PC-3 (cell line): ENCODE results near the gene NPB. TPM values are rescaled to one million over a fixed set of nuclear protein-coding genes. Genes with fewer than 3 reads are reported as not detected.

ENCODE experiments used
- ATAC-seq: fragments of 200-7000 bp; cut with Tn5 transposase; 2 replicates; pipeline ENCODE4 v1.9.1; 2020; ENCODE audit warnings: mild to moderate bottlenecking, moderate library complexity
- BruUV-seq: library from RNA; stranded (reverse); fragments of 400-500 nt; replicated peaks from 2 replicates; lab custom pipeline; 2021; lab: Mats Ljungman, UMichigan
- CTCF ChIA-PET: fragments of 300-600 bp; sonication (Branson Sonifier 250); formaldehyde crosslinking; loops from one replicate; lab custom pipeline; 2022; ENCODE audit warnings: antibody characterized with exemption; lab: Charles Lee
- POLR2A ChIA-PET: fragments of 300-600 bp; sonication (Branson Sonifier 250); formaldehyde crosslinking; loops from one replicate; lab custom pipeline; 2022; ENCODE audit warnings: antibody characterized with exemption; ENCODE audit not compliant: unreplicated experiment; lab: Charles Lee
- DNase-seq: peaks from one replicate; pipeline ENCODE4 v3.0.0-alpha.2; 2015
- H2AFZ ChIP-seq: fragments of 300-600 bp; sonication (generic); 2 replicates; pipeline ENCODE4 v1.6.0; 2016; ENCODE audit warnings: antibody characterized with exemption, low read length
- H3F3A ChIP-seq: fragments of 300-600 bp; sonication (generic); one replicate; pipeline ENCODE4 v1.6.0; 2017; ENCODE audit warnings: antibody characterized with exemption, low read length, control low read depth, mild to moderate bottlenecking; ENCODE audit not compliant: unreplicated experiment
- H3K27ac ChIP-seq: fragments of 300-600 bp; sonication (generic); 2 replicates; pipeline ENCODE4 v1.5.1; 2016; ENCODE audit warnings: mild to moderate bottlenecking, low read length
- H3K27me3 ChIP-seq: fragments of 300-600 bp; sonication (generic); 2 replicates; pipeline ENCODE4 v1.6.1; 2016; ENCODE audit warnings: low read length, mixed read lengths
- H3K36me3 ChIP-seq: fragments of 300-600 bp; sonication (generic); 2 replicates; pipeline ENCODE4 v1.6.1; 2016; ENCODE audit warnings: low read depth, mixed run types, low read length, mixed read lengths
- H3K4me1 ChIP-seq: fragments of 300-600 bp; sonication (generic); 2 replicates; pipeline ENCODE4 v1.5.1; 2016; ENCODE audit warnings: low read length; ENCODE audit not compliant: insufficient read depth
- H3K4me2 ChIP-seq: fragments of 300-600 bp; sonication (generic); 2 replicates; pipeline ENCODE4 v1.6.0; 2016; ENCODE audit warnings: low read length
- H3K4me3 ChIP-seq: fragments of 300-600 bp; sonication (generic); 2 replicates; pipeline ENCODE4 v1.5.1; 2016; ENCODE audit warnings: mild to moderate bottlenecking, low read length, mixed read lengths
- H3K79me2 ChIP-seq: fragments of 300-600 bp; sonication (generic); 2 replicates; pipeline ENCODE4 v1.6.1; 2017; ENCODE audit warnings: low read length, mixed read lengths
- H3K9ac ChIP-seq: fragments of 300-600 bp; sonication (generic); 2 replicates; pipeline ENCODE4 v1.6.0; 2016; ENCODE audit warnings: mild to moderate bottlenecking, low read length
- H3K9me2 ChIP-seq: fragments of 300-600 bp; sonication (generic); replicated peaks from 2 replicates; pipeline ENCODE4 v1.6.1; 2016; ENCODE audit warnings: mixed run types, low read length, mixed read lengths
- H3K9me3 ChIP-seq: fragments of 300-600 bp; sonication (generic); 2 replicates; pipeline ENCODE4 v1.6.1; 2016; ENCODE audit warnings: low read length, mixed read lengths
- H4K20me1 ChIP-seq: fragments of 300-600 bp; sonication (generic); 2 replicates; pipeline ENCODE4 v1.6.1; 2016; ENCODE audit warnings: low read length, mixed read lengths
- EZH2 ChIP-seq: fragments of 300-600 bp; sonication (generic); IDR thresholded peaks from one replicate; pipeline ENCODE4 v1.6.1; 2017; ENCODE audit warnings: antibody characterized with exemption, mild to moderate bottlenecking, low read length; ENCODE audit not compliant: unreplicated experiment
- EZH2phosphoT487 ChIP-seq: fragments of 300-600 bp; sonication (generic); IDR thresholded peaks from 2 replicates; pipeline ENCODE4 v1.6.1; 2018; ENCODE audit warnings: mild to moderate bottlenecking, antibody characterized with exemption, low read length, borderline replicate concordance
- intact Hi-C: fragments of 100-400 bp; cut with micrococcal nuclease; formaldehyde crosslinking; loops from 2 replicates; pipeline ENCODE4 v1.9.0; 2023
- total RNA-seq: library from RNA; depleted of rRNA; stranded (reverse); fragments of >200 nt; gene quantifications from 2 replicates; pipeline ENCODE4 v1.2.3, GENCODE V29; 2014
- TF ChIP-seq, protein P1 (sequence below): fragments of 300-600 bp; sonication (generic); conservative IDR thresholded peaks from 2 replicates; pipeline ENCODE4 v1.5.1; 2017; ENCODE audit warnings: antibody characterized with exemption, low read depth, mild to moderate bottlenecking, low read length

Gene NPB
- total RNA-seq, 1 experiment from 2014 or later, result 0.07 TPM

DNA sequence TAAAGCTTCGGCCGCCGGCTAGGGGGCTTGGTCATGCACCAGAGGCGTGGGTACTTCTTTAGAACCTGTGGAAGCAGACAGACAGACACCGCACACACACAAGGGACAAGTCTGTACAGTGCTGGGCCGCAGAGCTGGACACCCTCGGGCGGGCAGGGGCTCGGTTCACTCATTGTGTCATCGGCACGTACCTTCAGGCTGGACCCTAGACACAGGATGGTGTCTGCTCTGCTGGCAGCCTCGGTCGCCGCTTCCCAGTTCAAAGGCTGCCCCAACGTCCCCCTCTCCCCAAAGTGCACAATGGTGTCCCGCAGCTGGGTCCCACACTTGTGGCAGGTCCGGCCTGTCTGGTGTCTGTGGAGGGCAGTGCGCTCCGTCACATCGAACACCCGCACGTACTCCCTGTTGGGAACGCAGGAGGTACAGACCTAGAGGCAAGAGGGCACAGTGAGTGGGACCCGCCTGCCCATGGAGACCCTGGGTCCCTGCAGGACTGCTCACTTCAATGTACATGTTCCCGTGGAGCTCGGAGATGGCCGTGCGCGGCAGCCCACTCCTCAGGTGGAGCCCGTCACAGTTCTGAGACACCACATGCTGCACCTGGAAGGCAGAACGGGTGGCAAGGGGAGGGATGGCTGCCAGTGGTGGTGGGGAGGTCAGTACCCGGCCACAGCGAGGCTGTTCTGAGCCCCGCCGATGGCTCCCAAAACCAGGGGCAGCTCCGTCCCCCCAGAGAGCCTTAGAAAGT, 12.2 kb downstream of the NPB start:
- no TSS peak for BruUV-seq
- intact Hi-C loops, result no loop called here
- H3K27me3 ChIP-seq, result no peaks in the 10 kb centered on the region
- H3F3A ChIP-seq, result peaks cover 7% of the 10 kb centered on the region
- ChIA-PET CTCF (no interaction called here), POLR2A (no interaction called here)
- H2AFZ ChIP-seq, result no peak overlapping the region
- no peak overlapping the region for H3K27ac ChIP-seq
- H3K36me3 ChIP-seq, result peaks cover 26% of the 10 kb centered on the region; the same call in 1 of the 2 replicates
- no peaks in the 10 kb centered on the region for H3K9me2 ChIP-seq
- no peak overlapping the region for H3K4me3 ChIP-seq
- no peak for DNase-seq
- no peak for ATAC-seq
- TF ChIP-seq, protein P1, sequence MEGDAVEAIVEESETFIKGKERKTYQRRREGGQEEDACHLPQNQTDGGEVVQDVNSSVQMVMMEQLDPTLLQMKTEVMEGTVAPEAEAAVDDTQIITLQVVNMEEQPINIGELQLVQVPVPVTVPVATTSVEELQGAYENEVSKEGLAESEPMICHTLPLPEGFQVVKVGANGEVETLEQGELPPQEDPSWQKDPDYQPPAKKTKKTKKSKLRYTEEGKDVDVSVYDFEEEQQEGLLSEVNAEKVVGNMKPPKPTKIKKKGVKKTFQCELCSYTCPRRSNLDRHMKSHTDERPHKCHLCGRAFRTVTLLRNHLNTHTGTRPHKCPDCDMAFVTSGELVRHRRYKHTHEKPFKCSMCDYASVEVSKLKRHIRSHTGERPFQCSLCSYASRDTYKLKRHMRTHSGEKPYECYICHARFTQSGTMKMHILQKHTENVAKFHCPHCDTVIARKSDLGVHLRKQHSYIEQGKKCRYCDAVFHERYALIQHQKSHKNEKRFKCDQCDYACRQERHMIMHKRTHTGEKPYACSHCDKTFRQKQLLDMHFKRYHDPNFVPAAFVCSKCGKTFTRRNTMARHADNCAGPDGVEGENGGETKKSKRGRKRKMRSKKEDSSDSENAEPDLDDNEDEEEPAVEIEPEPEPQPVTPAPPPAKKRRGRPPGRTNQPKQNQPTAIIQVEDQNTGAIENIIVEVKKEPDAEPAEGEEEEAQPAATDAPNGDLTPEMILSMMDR, result no peak
- TF ChIP-seq EZH2, result no peak
- TF ChIP-seq EZH2phosphoT487, result no peak
- no peaks in the 10 kb centered on the region for H3K9me3 ChIP-seq
- H3K4me1 ChIP-seq, result peaks cover 56% of the 10 kb centered on the region
- H3K4me2 ChIP-seq, result no peak overlapping the region
- 0 out of 2 replicates have a peak, but pooled peaks cover 18% of the 10 kb centered on the region for H4K20me1 ChIP-seq
- H3K79me2 ChIP-seq, result peaks cover 34% of the 10 kb centered on the region
- H3K9ac ChIP-seq, result no peak overlapping the region

- H4K20me1 ChIP-seq, result 0 out of 2 replicates have a peak, but pooled peaks cover 18% of the 10 kb centered on the region
- DNase-seq (no peak), ATAC-seq (no peak)
- H3F3A ChIP-seq, result peaks cover 7% of the 10 kb centered on the region
- ChIA-PET CTCF (no interaction called here), POLR2A (no interaction called here)
- H2AFZ ChIP-seq, result no peak overlapping the region
- TF ChIP-seq EZH2phosphoT487, result no peak
- no peak for TF ChIP-seq EZH2
- TF ChIP-seq, protein P1, result no peak
- intact Hi-C loops, result no loop called here
- H3K4me2 ChIP-seq, result no peak overlapping the region
- no peaks in the 10 kb centered on the region for H3K9me2 ChIP-seq
- H3K4me3 ChIP-seq, result no peak overlapping the region
- H3K4me1 ChIP-seq, result peaks cover 51% of the 10 kb centered on the region
- no peaks in the 10 kb centered on the region for H3K9me3 ChIP-seq
- BruUV-seq, result no TSS peak
- peaks cover 41% of the 10 kb centered on the region for H3K79me2 ChIP-seq
- H3K9ac ChIP-seq, result no peak overlapping the region
- peaks cover 26% of the 10 kb centered on the region; the same call in 1 of the 2 replicates for H3K36me3 ChIP-seq
- no peak overlapping the region for H3K27ac ChIP-seq
- H3K27me3 ChIP-seq, result no peaks in the 10 kb centered on the region
Observed at GRCh38 chr17:81915331-81915730, 13.3 kb downstream of the NPB start.
